DOHH2 (cell line): ENCODE data around the gene GPR4.

Source experiments
- H3F3A ChIP-seq: fragments of 200-600 bp; sonication (generic), shearing (Covaris generic); 2 replicates; pipeline ENCODE4 v1.6.0; 2016; ENCODE audit warnings: antibody characterized with exemption, mild to moderate bottlenecking; ENCODE audit not compliant: control insufficient read depth, insufficient read depth
- H3K27ac ChIP-seq: fragments of 200-600 bp; sonication (generic); 2 replicates; pipeline ENCODE4 v1.5.1; 2014; ENCODE audit warnings: low read depth, mild to moderate bottlenecking, low read length, moderate library complexity
- H3K27me3 ChIP-seq: fragments of 200-600 bp; sonication (generic); 2 replicates; pipeline ENCODE4 v1.6.1; 2014; ENCODE audit warnings: mild to moderate bottlenecking, low read length, mixed read lengths; ENCODE audit not compliant: control insufficient read depth
- H3K36me3 ChIP-seq: fragments of 200-600 bp; sonication (generic); 2 replicates; pipeline ENCODE4 v1.6.1; 2014; ENCODE audit warnings: mild to moderate bottlenecking, low read length, moderate library complexity, mixed read lengths; ENCODE audit not compliant: control insufficient read depth
- H3K4me1 ChIP-seq: fragments of 200-600 bp; sonication (generic); 2 replicates; pipeline ENCODE4 v1.6.1; 2014; ENCODE audit warnings: mild to moderate bottlenecking, low read length, mixed read lengths; ENCODE audit not compliant: control insufficient read depth
- H3K4me2 ChIP-seq: fragments of 200-600 bp; sonication (generic); 2 replicates; pipeline ENCODE4 v1.6.0; 2014; ENCODE audit warnings: mild to moderate bottlenecking, low read length, moderate library complexity
- H3K4me3 ChIP-seq: fragments of 200-600 bp; sonication (generic); 2 replicates; pipeline ENCODE4 v1.5.1; 2014; ENCODE audit warnings: mild to moderate bottlenecking, low read length, mixed read lengths
- H3K79me2 ChIP-seq: fragments of 200-600 bp; sonication (generic); 2 replicates; pipeline ENCODE4 v1.6.1; 2014; ENCODE audit warnings: mild to moderate bottlenecking, low read length, mixed read lengths; ENCODE audit not compliant: control insufficient read depth
- H3K9me2 ChIP-seq: fragments of 200-600 bp; sonication (generic); replicated peaks from 2 replicates; pipeline ENCODE4 v1.6.1; 2014; ENCODE audit warnings: mild to moderate bottlenecking, low read length, mixed read lengths; ENCODE audit not compliant: control insufficient read depth
- H3K9me3 ChIP-seq: fragments of 200-600 bp; sonication (generic); 2 replicates; pipeline ENCODE4 v1.6.1; 2014; ENCODE audit warnings: antibody characterized with exemption, low read length, mixed read lengths; ENCODE audit not compliant: control insufficient read depth, insufficient read depth
- H4K20me1 ChIP-seq: fragments of 200-600 bp; sonication (generic); 2 replicates; pipeline ENCODE4 v1.6.0; 2014; ENCODE audit warnings: low read depth, mild to moderate bottlenecking, antibody characterized with exemption, low read length, moderate library complexity; ENCODE audit not compliant: control insufficient read depth, insufficient read depth
- EZH2phosphoT487 ChIP-seq: fragments of 200-600 bp; sonication (generic); IDR thresholded peaks from 2 replicates; pipeline ENCODE4 v1.6.1; 2017; ENCODE audit warnings: borderline replicate concordance, mild to moderate bottlenecking, antibody characterized with exemption, low read length, moderate library complexity, mixed read lengths
- TF ChIP-seq, protein P1 (sequence below): fragments of 200-600 bp; sonication (generic); IDR thresholded peaks from one replicate; pipeline ENCODE4 v1.5.1; 2014; ENCODE audit warnings: antibody characterized with exemption, mild to moderate bottlenecking, low read depth, low read length; ENCODE audit not compliant: poor library complexity, severe bottlenecking

GPR4 gene

DNA sequence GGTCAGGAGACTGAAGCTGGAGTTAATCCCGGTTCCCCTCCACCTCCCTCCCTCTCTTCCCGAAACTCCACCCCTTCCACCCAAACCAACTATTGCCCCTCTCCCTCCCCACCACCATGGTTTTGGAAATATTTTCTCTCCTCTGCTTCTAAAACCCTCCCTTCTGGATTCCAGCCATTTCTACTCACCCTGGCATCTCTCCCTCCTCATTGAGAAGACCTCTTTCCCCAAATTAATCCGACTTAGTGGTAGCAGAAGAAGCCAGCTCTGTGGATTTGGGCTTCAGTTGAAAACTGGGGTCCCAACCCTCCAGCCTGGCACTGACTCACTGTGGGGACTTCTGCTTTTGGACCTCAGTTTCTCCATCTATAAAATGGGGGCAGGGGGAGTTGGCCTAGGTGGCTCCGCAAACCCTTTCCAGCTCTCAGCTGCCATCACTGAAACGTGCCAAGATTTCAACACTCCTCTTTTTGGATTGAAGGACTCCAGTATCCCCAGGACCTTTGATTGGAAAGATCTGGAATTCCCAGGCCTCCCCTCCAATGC, 1.6 kb downstream of the GPR4 start:
- no peaks in the 10 kb centered on the region for H3K9me3 ChIP-seq
- no peak overlapping the region for H3K4me2 ChIP-seq
- H3F3A ChIP-seq: no peaks in the 10 kb centered on the region
- H4K20me1 ChIP-seq: no peaks in the 10 kb centered on the region; the same call in 1 of the 2 replicates
- H3K27me3 ChIP-seq: peaks cover 67% of the 10 kb centered on the region
- H3K4me3 ChIP-seq: no peak overlapping the region
- peaks cover 28% of the 10 kb centered on the region for H3K4me1 ChIP-seq
- TF ChIP-seq EZH2phosphoT487: no peak
- TF ChIP-seq, protein P1, sequence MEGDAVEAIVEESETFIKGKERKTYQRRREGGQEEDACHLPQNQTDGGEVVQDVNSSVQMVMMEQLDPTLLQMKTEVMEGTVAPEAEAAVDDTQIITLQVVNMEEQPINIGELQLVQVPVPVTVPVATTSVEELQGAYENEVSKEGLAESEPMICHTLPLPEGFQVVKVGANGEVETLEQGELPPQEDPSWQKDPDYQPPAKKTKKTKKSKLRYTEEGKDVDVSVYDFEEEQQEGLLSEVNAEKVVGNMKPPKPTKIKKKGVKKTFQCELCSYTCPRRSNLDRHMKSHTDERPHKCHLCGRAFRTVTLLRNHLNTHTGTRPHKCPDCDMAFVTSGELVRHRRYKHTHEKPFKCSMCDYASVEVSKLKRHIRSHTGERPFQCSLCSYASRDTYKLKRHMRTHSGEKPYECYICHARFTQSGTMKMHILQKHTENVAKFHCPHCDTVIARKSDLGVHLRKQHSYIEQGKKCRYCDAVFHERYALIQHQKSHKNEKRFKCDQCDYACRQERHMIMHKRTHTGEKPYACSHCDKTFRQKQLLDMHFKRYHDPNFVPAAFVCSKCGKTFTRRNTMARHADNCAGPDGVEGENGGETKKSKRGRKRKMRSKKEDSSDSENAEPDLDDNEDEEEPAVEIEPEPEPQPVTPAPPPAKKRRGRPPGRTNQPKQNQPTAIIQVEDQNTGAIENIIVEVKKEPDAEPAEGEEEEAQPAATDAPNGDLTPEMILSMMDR: no peak
- no peaks in the 10 kb centered on the region for H3K36me3 ChIP-seq
- no peak overlapping the region for H3K27ac ChIP-seq
- no peaks in the 10 kb centered on the region for H3K9me2 ChIP-seq
- H3K79me2 ChIP-seq: no peaks in the 10 kb centered on the region

DNA sequence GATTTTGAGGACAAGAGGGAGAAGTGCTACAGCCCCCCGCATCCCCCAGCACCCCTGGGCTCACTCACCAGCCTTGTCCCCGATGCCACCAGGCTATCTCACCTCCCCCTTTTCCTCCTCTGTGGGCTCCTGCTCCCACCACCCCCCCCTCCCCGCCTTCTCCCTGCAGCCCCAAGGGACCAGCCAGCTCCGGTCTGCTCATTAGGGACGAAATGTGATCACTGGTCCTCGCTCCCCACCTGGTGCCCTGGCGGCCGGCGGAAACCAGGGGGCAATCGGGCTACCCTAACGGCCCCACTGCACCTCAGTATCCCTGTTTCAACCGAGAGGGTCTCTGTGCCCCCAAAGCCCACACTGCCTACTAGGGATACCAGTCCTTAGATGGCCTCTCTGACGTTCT, 2.7 kb downstream of the GPR4 start:
- Histone ChIP-seq H3K27ac (no peak overlapping the region), H3K9me2 (no peaks in the 10 kb centered on the region), H3K4me1 (peaks cover 28% of the 10 kb centered on the region), H4K20me1 (no peaks in the 10 kb centered on the region; the same call in 1 of the 2 replicates), H3K79me2 (no peaks in the 10 kb centered on the region), H3K4me3 (no peak overlapping the region), H3K27me3 (peaks cover 67% of the 10 kb centered on the region), H3K4me2 (peak overlapping the region; percentile 72), H3K36me3 (no peaks in the 10 kb centered on the region), H3K9me3 (no peaks in the 10 kb centered on the region), H3F3A (no peaks in the 10 kb centered on the region)
- TF ChIP-seq, protein P1: no peak
- no peak for TF ChIP-seq EZH2phosphoT487

DNA sequence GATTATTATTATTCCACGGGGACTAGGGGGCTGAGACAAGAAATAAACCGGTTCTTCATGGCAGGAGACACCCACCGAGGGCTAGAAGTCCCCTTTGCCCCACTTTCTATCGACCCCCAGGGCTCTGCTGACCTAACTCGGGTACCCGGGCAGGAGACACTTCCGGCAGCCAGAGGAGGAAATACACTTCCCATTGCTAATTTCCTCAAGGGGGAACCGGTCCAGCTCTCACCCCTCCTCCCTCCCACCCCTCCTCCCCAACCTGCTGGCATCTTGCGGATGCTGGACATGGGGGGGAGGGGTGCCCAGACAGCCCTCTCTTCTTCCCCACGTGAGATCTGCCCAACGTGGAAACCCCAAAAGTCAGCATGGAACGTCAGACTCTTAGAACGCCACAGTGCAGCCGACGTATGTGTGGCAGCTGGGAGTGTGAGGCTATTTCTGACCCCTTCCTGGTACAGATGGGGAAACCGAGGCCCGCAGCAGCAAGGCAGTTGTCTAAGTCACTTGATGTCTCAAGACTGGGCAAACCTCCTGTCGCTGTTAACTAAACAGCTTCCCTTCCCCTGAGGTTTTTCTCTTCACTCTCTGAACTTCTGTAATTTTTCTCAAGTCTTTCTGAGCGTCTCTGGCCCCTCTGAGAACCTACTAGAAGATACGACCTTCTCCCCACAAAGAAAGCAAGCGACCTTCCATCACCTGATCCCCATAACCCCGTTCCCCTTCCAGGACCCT, 3.6 kb downstream of the GPR4 start:
- TF ChIP-seq, protein P1: no peak
- no peak for TF ChIP-seq EZH2phosphoT487
- H3F3A ChIP-seq: no peaks in the 10 kb centered on the region
- H3K36me3 ChIP-seq: no peaks in the 10 kb centered on the region
- no peaks in the 10 kb centered on the region for H3K9me2 ChIP-seq
- no peak overlapping the region for H3K27ac ChIP-seq
- peak overlapping the region; percentile 72 for H3K4me2 ChIP-seq
- no peaks in the 10 kb centered on the region for H3K79me2 ChIP-seq
- H3K27me3 ChIP-seq: peaks cover 67% of the 10 kb centered on the region
- H3K9me3 ChIP-seq: no peaks in the 10 kb centered on the region
- H3K4me3 ChIP-seq: peak overlapping the region; percentile 59
- no peaks in the 10 kb centered on the region; the same call in 1 of the 2 replicates for H4K20me1 ChIP-seq
- peaks cover 28% of the 10 kb centered on the region for H3K4me1 ChIP-seq
